Subcutaneous abdominal adipose tissue (tissue), 5 donors: ENCODE measurements around the gene MRPL54.
A peak's percentile ranks its signal among the peaks of the same experiment; 100 is the strongest.

Source experiments
- H3K27ac ChIP-seq: one replicate; pipeline ENCODE4 v1.7.0; 2013; ENCODE audit warnings: low read depth, mild to moderate bottlenecking, inconsistent platforms, low read length, moderate library complexity
- H3K27me3 ChIP-seq, 5 donors: one replicate each; pipeline ENCODE4 v1.7.0; 2013; ENCODE audit warnings: low read length in 5 of 5, inconsistent platforms in 1 of 5; ENCODE audit not compliant: control insufficient read depth in 5 of 5, insufficient read depth in 4 of 5
- H3K36me3 ChIP-seq, 5 donors: one replicate each; pipeline ENCODE4 v1.7.0; 2013; ENCODE audit warnings: low read length in 5 of 5; ENCODE audit not compliant: control insufficient read depth in 5 of 5, insufficient read depth in 5 of 5
- H3K4me1 ChIP-seq, 5 donors: one replicate each; pipeline ENCODE4 v1.7.0; 2013; ENCODE audit warnings: low read length in 5 of 5, mild to moderate bottlenecking in 3 of 5, moderate library complexity in 1 of 5; ENCODE audit not compliant: control insufficient read depth in 5 of 5, insufficient read depth in 5 of 5
- H3K4me3 ChIP-seq, 5 donors: one replicate each; pipeline ENCODE4 v1.7.0; 2013; ENCODE audit warnings: low read length in 5 of 5, low read depth in 1 of 5
- H3K9ac ChIP-seq, 5 donors: one replicate each; pipeline ENCODE4 v1.7.0; 2013; ENCODE audit warnings: low read length in 5 of 5, mild to moderate bottlenecking in 4 of 5, moderate library complexity in 3 of 5
- H3K9me3 ChIP-seq, 5 donors: one replicate each; pipeline ENCODE4 v1.7.0; 2013; ENCODE audit warnings: low read length in 5 of 5; ENCODE audit not compliant: control insufficient read depth in 5 of 5
- donor health status: healthy.
- donor health status: healthy.
- donor health status: healthy.
- donor health status: healthy.
- donor health status: healthy.

The MRPL54 gene

DNA sequence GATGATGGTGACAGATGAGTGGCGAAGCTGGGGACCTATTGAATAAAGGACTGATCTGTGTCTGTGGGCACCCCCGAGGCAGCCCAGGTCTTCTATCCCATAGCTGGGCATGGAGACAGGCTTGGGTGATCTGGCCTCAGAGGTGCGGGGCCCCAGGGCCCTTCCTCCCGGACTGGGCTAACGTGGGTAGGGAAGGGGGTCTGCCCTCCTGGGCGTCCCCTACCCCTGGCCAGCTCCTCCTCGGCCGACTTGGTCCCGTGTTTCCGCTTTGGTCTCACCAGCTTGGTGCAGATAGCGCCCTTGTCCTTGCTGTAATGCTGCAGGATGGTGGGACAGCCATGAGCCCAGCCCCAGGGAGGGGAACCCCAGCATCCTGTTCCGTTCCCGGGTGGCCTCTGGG lies 20.4 kb downstream of the MRPL54 start:
- no peaks in the 10 kb centered on the region for H3K36me3 ChIP-seq
- H3K9me3 ChIP-seq, result peaks cover 14 to 28% (median 24%) of the 10 kb centered on the region in 5 donors
- H3K4me1 ChIP-seq, result peaks cover 0 to 8% (median 0%) of the 10 kb centered on the region in 5 donors
- H3K9ac ChIP-seq, result no peak overlapping the region
- H3K27me3 ChIP-seq, result peaks cover 4 to 40% (median 25%) of the 10 kb centered on the region in 5 donors
- peak overlapping the region in 1 of 5 donors; percentile 19 for H3K4me3 ChIP-seq
- no peak overlapping the region for H3K27ac ChIP-seq

DNA sequence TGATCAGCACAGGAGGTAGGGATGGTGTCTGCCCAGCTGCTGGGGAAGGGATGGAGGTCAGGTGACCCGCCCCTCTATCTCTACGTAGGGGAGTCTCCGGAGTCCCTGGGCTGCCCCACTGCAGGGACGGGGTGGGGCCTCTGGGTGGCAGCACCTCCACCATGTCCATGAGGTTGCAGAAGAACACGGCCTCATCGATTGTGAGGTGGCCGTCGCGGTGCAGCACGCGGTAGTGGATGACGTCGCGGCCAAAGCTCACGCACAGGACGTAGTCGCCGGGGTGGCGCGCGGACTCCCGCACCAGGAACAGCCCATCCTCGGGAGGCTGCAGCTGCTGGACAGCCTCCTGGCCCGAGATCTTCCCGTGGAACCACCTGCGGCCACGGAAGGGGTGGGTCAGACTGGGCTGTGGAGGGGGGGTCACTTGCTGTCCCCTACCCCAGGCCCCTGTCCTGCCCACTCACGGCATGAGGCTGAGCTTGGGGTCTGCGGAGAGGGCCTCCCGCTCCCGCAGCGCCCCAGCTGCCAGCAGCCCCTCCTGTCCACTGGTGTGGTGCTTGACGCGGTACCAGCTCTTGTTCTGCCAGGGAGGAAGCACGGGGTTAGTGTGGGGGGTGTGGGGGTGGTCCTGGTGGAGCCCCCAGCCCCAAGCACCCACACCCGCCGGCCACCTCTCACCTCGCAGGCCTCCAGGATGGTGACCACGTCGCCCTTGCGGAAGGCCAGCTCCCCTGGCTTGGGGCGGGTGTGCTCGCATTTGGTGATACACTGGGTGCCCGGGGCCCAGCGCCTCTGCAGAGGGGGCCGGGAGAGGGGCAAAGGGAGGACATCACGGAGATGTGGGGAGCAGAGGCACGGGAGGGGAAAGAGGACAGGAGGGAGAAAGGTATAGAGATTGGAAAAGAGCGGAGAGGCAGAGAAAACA lies 21.4 kb downstream of the MRPL54 start:
- Histone ChIP-seq H3K9ac (no peak overlapping the region), H3K9me3 (peaks cover 14 to 28% (median 24%) of the 10 kb centered on the region in 5 donors), H3K27ac (no peak overlapping the region), H3K36me3 (no peaks in the 10 kb centered on the region), H3K27me3 (peaks cover 4 to 40% (median 25%) of the 10 kb centered on the region in 5 donors), H3K4me1 (peaks cover 0 to 8% (median 0%) of the 10 kb centered on the region in 5 donors), H3K4me3 (no peak overlapping the region)

DNA sequence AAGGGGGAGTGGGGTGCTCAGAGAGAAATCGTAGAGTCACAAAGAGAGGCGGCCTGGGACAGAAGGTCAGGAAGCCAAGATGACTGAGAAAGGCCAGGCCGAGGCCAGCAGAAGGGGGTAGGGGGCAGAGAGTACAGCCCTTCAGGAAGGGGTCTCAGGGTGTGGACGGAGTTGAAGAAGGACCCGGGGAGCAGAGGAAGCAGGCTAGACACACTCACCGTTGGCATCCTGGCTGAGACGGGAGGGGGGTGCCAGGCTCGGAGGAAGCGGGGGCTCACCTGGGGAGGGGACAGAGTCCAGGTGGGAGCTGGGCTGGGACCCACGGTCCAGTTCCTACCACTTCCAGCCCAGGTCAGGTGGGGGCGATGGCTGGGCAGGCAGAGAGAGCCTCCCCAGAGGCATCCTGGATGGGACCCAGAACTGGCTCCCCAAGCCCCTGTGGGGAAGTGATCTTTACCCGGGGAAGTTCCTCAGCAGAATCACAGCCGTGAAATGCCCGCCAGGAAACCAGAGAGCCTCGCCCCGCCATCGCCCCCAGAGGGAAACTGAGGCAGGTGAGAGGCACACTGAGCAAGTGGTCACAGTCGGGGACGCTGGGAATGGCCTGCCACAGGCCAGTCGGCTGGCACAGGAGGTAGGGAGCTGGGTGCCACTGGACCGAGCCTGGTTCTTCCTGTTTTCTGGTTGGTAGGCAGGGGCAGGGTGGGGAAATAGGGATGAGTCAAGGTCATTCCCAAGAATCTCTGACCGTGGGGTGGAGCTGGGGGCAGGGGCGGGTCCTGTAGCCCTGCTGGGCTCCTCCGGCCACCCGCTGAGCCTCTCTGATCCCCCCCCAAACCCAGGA lies 22.3 kb downstream of the MRPL54 start:
- H3K4me3 ChIP-seq, result peak overlapping the region in 1 of 5 donors; percentile 53
- peaks cover 14 to 28% (median 24%) of the 10 kb centered on the region in 5 donors for H3K9me3 ChIP-seq
- no peaks in the 10 kb centered on the region for H3K36me3 ChIP-seq
- peaks cover 4 to 40% (median 25%) of the 10 kb centered on the region in 5 donors for H3K27me3 ChIP-seq
- H3K4me1 ChIP-seq, result peaks cover 0 to 8% (median 0%) of the 10 kb centered on the region in 5 donors
- no peak overlapping the region for H3K27ac ChIP-seq
- no peak overlapping the region for H3K9ac ChIP-seq

DNA sequence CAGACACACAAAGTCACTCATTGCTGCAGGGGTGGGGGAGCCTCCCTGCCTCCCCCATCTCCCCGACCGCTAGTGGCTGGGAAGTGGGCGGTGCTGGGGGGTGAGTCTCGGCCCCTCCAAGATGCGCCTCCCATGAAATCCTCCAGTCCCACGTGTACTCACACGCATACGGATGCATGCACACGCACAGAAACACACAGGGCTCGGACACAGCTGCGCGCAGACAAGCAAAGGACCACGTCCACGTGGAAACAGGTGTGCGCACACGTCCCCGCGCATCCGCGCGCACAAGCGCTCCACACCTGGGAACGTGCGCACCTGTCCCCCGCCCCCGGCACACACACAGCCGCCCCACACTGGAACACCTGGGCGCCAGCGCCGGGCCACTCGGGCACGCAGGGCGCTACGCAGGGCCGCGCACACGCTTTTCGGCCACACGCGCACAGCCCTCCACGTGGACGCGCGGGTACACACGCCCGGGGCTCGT lies 23.0 kb downstream of the MRPL54 start:
- H3K4me1 ChIP-seq, result peaks cover 0 to 8% (median 0%) of the 10 kb centered on the region in 5 donors
- H3K9ac ChIP-seq, result no peak overlapping the region
- H3K36me3 ChIP-seq, result no peaks in the 10 kb centered on the region
- peak overlapping the region in 2 of 5 donors; percentile 34 to 53 for H3K4me3 ChIP-seq
- H3K27me3 ChIP-seq, result peaks cover 4 to 43% (median 25%) of the 10 kb centered on the region in 5 donors
- no peak overlapping the region for H3K27ac ChIP-seq
- peaks cover 14 to 28% (median 27%) of the 10 kb centered on the region in 5 donors for H3K9me3 ChIP-seq

DNA sequence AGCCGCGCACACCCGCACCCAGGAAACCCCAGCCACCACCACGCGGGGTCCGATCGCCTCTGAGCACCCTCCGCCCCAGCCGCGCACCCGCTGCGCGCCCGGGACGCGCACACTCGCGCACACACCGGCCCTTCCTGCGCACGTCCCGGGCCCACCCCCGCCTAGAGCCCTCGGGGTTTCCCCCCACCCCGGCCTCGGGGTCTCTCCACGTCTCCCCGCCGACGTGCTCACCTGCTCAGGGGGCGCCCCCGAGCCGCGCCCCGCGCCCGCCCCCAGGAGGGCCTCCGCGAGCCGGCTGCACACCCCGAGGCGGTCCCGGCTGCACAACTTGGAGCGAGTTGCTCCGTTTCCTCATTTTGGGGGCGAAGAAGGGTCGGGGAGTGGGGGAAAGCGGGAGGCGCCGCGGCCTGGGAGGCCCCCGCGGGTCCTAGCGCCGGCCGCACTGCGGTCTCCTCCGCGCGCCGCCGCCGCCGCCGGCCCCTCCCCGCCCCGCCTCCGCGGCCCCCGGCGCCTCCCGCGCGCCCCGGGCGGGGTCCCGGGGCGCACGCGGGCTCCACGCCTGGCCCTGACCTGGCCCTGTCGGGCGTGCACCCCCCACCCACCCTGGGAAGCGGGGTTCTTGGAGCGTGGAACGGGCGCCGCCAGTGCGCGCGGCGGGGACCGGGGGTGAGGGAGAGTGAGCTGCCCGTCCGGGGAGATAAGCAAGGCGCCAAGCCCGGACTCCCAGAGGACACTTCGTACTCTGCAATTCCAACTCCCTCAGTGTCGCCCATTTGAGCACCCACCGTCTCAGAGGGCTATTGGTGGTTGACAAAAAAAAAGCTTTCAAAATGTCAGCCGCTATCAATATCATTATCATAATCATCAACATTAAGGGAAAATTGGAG lies 23.7 kb downstream of the MRPL54 start, which contains the start of gene MATK:
Gene MATK (minus strand): TSS at position 444 of the 887 bp plus-strand sequence. CDS start 1,246 bp downstream, outside the sequence.
- H3K4me3 ChIP-seq, result peak within 1 kb of the TSS in 2 of 5 donors; percentile 34 to 53

DNA sequence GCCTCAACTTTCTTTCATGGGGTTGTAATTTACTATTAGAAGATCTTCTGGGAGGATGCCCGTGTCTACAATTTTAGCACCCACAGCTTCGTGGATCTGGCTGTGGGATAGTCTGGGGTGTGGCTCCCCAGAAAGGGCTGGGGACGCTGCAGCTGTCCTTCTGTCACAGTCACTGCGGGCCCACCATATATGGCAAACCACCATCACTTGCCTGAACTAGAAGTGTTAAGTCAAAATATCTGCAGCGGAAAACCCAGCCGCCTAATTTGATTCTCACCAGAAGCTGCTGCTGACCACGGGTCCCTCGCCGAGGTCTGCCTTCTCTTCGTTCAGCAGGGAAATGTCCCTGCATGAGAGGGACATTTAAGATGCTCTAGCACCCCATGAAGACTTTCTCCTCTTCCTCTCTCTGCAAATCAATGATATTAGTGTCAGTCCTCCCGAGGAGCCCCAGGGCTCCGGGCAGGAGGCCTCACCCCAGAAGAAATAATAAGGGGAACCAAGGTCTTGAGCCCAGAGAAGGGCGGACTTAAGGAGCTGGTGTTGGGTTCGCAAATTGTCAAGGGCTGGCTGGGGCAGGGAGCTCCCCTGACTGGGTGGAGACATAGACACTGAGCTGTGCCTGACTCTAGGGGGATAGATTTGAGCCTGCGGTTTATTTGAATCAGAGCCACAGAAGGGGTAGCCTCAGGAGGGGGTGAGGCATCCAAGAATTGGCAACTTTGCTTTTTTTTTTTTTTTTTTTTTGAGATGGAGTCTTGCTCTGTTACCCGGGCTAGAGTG lies 26.7 kb downstream of the MRPL54 start:
- Histone ChIP-seq H3K4me3 (no peak overlapping the region), H3K27me3 (peaks cover 4 to 26% (median 16%) of the 10 kb centered on the region in 5 donors), H3K27ac (no peak overlapping the region), H3K9me3 (peaks cover 0 to 11% (median 9%) of the 10 kb centered on the region in 5 donors), H3K4me1 (peaks cover 0 to 8% (median 0%) of the 10 kb centered on the region in 5 donors), H3K9ac (no peak overlapping the region), H3K36me3 (no peaks in the 10 kb centered on the region)

More for the DNA sequence above, 23.7 kb downstream of the MRPL54 start, which contains the start of gene MATK:
- Histone ChIP-seq H3K27me3 (peaks cover 4 to 46% (median 27%) of the 10 kb centered on the region in 5 donors), H3K4me1 (peaks cover 0 to 8% (median 0%) of the 10 kb centered on the region in 5 donors), H3K9ac (no peak within 1 kb of the TSS), H3K36me3 (no peaks in the 10 kb centered on the region), H3K27ac (no peak within 1 kb of the TSS), H3K9me3 (peaks cover 11 to 28% (median 27%) of the 10 kb centered on the region in 5 donors)

DNA sequence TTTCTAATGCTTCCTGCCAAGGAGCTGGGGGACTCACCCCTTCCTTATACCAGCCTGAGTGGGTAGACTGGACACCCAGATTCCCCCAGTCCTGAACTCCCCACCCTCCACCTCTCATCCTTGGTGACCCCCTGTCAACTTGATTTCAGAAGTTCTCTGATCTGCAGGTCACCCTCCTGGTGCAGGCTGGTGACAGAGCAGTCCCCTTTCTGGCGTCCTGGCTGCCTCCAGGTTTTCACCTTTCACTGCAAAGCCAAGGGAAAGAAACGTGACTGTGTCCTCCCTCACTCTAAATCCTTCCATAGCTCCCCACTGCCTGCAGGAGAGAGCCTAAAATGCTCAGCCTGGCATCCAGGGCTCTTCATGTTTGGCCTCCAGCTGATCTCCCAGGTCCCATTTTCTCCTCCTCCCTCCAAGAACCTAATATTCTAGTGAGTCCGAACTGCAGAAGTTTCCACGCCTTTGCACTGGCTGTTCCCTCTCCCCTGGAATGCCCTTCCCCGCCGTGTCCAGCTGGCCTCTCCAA lies 27.8 kb downstream of the MRPL54 start:
- H3K9ac ChIP-seq, result no peak overlapping the region
- no peaks in the 10 kb centered on the region for H3K36me3 ChIP-seq
- H3K27ac ChIP-seq, result no peak overlapping the region
- H3K4me1 ChIP-seq, result peaks cover 0 to 8% (median 0%) of the 10 kb centered on the region in 5 donors
- peaks cover 0 to 11% (median 9%) of the 10 kb centered on the region in 5 donors for H3K9me3 ChIP-seq
- peaks cover 3 to 16% (median 9%) of the 10 kb centered on the region in 5 donors for H3K27me3 ChIP-seq
- no peak overlapping the region for H3K4me3 ChIP-seq

DNA sequence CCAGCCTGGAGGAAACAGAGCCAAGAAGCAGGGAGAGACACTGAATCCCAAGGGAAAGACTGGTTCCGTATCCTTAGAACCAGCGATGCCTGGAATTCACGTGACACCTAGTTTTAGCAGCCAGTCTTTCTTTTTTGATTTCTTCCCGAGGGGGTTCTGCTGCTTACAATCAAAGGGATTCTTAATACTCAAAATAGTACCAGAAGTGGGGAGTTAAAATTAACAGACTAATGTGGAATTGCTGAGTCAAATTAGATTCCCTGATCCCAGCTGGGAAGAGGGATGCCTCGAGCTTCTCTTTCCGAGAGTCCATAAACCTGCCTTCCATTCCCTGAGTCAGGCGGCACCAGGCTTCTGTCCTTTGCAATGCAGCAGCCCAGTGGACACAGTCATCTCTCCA lies 28.5 kb downstream of the MRPL54 start:
- Histone ChIP-seq H3K9ac (no peak overlapping the region), H3K4me1 (peaks cover 0 to 2% (median 0%) of the 10 kb centered on the region in 5 donors), H3K27ac (no peak overlapping the region), H3K36me3 (no peaks in the 10 kb centered on the region), H3K9me3 (peaks cover 0 to 12% (median 9%) of the 10 kb centered on the region in 5 donors), H3K27me3 (peaks cover 0 to 10% (median 4%) of the 10 kb centered on the region in 5 donors), H3K4me3 (no peak overlapping the region)
